Astrocyte (in vitro differentiated cells and primary cell): ENCODE measurements around the gene GATA6. TPM values are rescaled to one million over a fixed set of nuclear protein-coding genes. Genes with fewer than 3 reads are reported as not detected.
"Not testable (repeated sequence)": the region's sequence is repeated elsewhere in the genome, so short reads cannot be mapped to it uniquely, and the experiment has no call there.

Experiments
- DNase-seq: peaks from one replicate; pipeline ENCODE4 v3.0.0-alpha.2; 2010; ENCODE audit warnings: low read depth
- FAIRE-seq: peaks from 2 replicates; lab custom pipeline; 2011; peaks lifted over from hg19 to GRCh38; lab: Jason Lieb, UNC
- H2AFZ ChIP-seq: 2 replicates; pipeline ENCODE4 v1.6.0; 2012; ENCODE audit warnings: low read depth, low read length, inconsistent platforms
- H3K27ac ChIP-seq: 2 replicates; pipeline ENCODE4 v1.5.1; 2011; ENCODE audit warnings: low read depth, low read length, inconsistent platforms
- H3K27me3 ChIP-seq: 2 replicates; pipeline ENCODE4 v1.6.0; 2011; ENCODE audit warnings: low read length, inconsistent platforms; ENCODE audit not compliant: insufficient read depth
- H3K36me3 ChIP-seq: 2 replicates; pipeline ENCODE4 v1.5.1; 2011; ENCODE audit warnings: low read length, inconsistent platforms; ENCODE audit not compliant: insufficient read depth
- H3K4me1 ChIP-seq: 2 replicates; pipeline ENCODE4 v1.5.1; 2011; ENCODE audit warnings: low read length, inconsistent platforms; ENCODE audit not compliant: insufficient read depth
- H3K4me2 ChIP-seq: 2 replicates; pipeline ENCODE4 v1.6.0; 2012; ENCODE audit warnings: low read length, inconsistent platforms
- H3K4me3 ChIP-seq: 2 replicates; pipeline ENCODE4 v1.5.1; 2011; ENCODE audit warnings: low read depth, mild to moderate bottlenecking, low read length, inconsistent platforms; ENCODE audit not compliant: insufficient read depth
- H3K79me2 ChIP-seq: 2 replicates; pipeline ENCODE4 v1.6.0; 2012; ENCODE audit warnings: mild to moderate bottlenecking, low read length, inconsistent platforms; ENCODE audit not compliant: insufficient read depth
- H3K9ac ChIP-seq: 2 replicates; pipeline ENCODE4 v1.6.0; 2012; ENCODE audit warnings: mild to moderate bottlenecking, low read length, inconsistent platforms
- H3K9me3 ChIP-seq: 2 replicates; pipeline ENCODE4 v1.5.1; 2012; ENCODE audit warnings: low read depth, mild to moderate bottlenecking, low read length, inconsistent platforms; ENCODE audit not compliant: insufficient read depth
- H4K20me1 ChIP-seq: 2 replicates; pipeline ENCODE4 v1.6.0; 2012; ENCODE audit warnings: low read length, inconsistent platforms; ENCODE audit not compliant: insufficient read depth
- H3K27ac Mint-ChIP-seq: one replicate; pipeline ENCODE4 v1.8.0; 2021; ENCODE audit warnings: mild to moderate bottlenecking, mixed read lengths; ENCODE audit not compliant: unreplicated experiment
- H3K27me3 Mint-ChIP-seq: one replicate; pipeline ENCODE4 v1.8.0; 2021; ENCODE audit warnings: low read depth, mixed read lengths; ENCODE audit not compliant: unreplicated experiment
- H3K36me3 Mint-ChIP-seq: one replicate; pipeline ENCODE4 v1.8.0; 2021; ENCODE audit warnings: low read depth, mixed read lengths; ENCODE audit not compliant: unreplicated experiment
- H3K4me1 Mint-ChIP-seq: one replicate; pipeline ENCODE4 v1.8.0; 2021; ENCODE audit warnings: low read depth, mixed read lengths; ENCODE audit not compliant: unreplicated experiment
- H3K4me3 Mint-ChIP-seq: one replicate; pipeline ENCODE4 v1.8.0; 2021; ENCODE audit warnings: mild to moderate bottlenecking, moderate library complexity, mixed read lengths; ENCODE audit not compliant: unreplicated experiment
- H3K9me3 Mint-ChIP-seq: one replicate; pipeline ENCODE4 v1.8.0; 2021; ENCODE audit warnings: mild to moderate bottlenecking, mixed read lengths; ENCODE audit not compliant: unreplicated experiment
- CTCF ChIP-seq: IDR thresholded peaks from 2 replicates; pipeline ENCODE4 v1.5.1; 2011; ENCODE audit warnings: low read depth, mild to moderate bottlenecking, inconsistent platforms, low read length, moderate library complexity; ENCODE audit not compliant: insufficient read depth
- EZH2 ChIP-seq: IDR thresholded peaks from 2 replicates; pipeline ENCODE4 v1.6.1; 2012; ENCODE audit warnings: mild to moderate bottlenecking, low read length, inconsistent platforms; ENCODE audit not compliant: insufficient read depth
- total RNA-seq: library from RNA; stranded (reverse); gene quantifications from 2 replicates; pipeline ENCODE4 v1.2.1, GENCODE V29; 2021

The GATA6 gene
- total RNA-seq, 1 donor from 2014 or later = 9.4 TPM

- Histone ChIP-seq H3K4me1 (peaks cover 15% of the 10 kb centered on the region), H3K36me3 (peaks cover 49% of the 10 kb centered on the region), H3K4me3 (no peak overlapping the region), H4K20me1 (peaks cover 66% of the 10 kb centered on the region), H3K27me3 (no peaks in the 10 kb centered on the region), H2AFZ (no peak overlapping the region), H3K9ac (no peak overlapping the region), H3K4me2 (no peak overlapping the region), H3K27ac (no peak overlapping the region), H3K9me3 (no peaks in the 10 kb centered on the region), H3K79me2 (peaks cover 62% of the 10 kb centered on the region)
- FAIRE-seq (no peak), DNase-seq (no peak)
- Mint-ChIP-seq H3K9me3 (no peaks in the 10 kb centered on the region), H3K4me3 (no peak overlapping the region), H3K4me1 (peaks cover 9% of the 10 kb centered on the region), H3K36me3 (peaks cover 13% of the 10 kb centered on the region), H3K27ac (no peak overlapping the region), H3K27me3 (peaks cover 24% of the 10 kb centered on the region)
- TF ChIP-seq EZH2 = no peak
- TF ChIP-seq CTCF = no peak
Observed at GRCh38 chr18:22182884-22183697, 13.7 kb downstream of the GATA6 start.

- Histone ChIP-seq H3K4me3 (no peak overlapping the region), H3K27ac (no peak overlapping the region), H3K79me2 (peaks cover 62% of the 10 kb centered on the region), H3K9me3 (no peaks in the 10 kb centered on the region), H3K36me3 (peaks cover 53% of the 10 kb centered on the region), H2AFZ (no peak overlapping the region), H4K20me1 (peaks cover 66% of the 10 kb centered on the region), H3K9ac (no peak overlapping the region), H3K27me3 (no peaks in the 10 kb centered on the region), H3K4me1 (peaks cover 15% of the 10 kb centered on the region), H3K4me2 (no peak overlapping the region)
- FAIRE-seq = no peak
- H3K27me3 Mint-ChIP-seq = peaks cover 18% of the 10 kb centered on the region
- H3K4me3 Mint-ChIP-seq = no peak overlapping the region
- no peak overlapping the region for H3K27ac Mint-ChIP-seq
- no peaks in the 10 kb centered on the region for H3K9me3 Mint-ChIP-seq
- peaks cover 9% of the 10 kb centered on the region for H3K4me1 Mint-ChIP-seq
- H3K36me3 Mint-ChIP-seq = peaks cover 14% of the 10 kb centered on the region
- DNase-seq = no peak
- TF ChIP-seq CTCF (no peak), EZH2 (no peak)
Observed at GRCh38 chr18:22183698-22184170, 14.3 kb downstream of the GATA6 start.

GRCh38 chr18:22184573-22184972 lies 15.2 kb downstream of the GATA6 start:
- H3K4me2 ChIP-seq, H3K27me3 ChIP-seq, H3K9me3 Mint-ChIP-seq, DNase-seq, H3K27ac ChIP-seq, H3K9ac ChIP-seq, H3K4me3 ChIP-seq, FAIRE-seq, H3K9me3 ChIP-seq, H3K27ac Mint-ChIP-seq, H3K4me3 Mint-ChIP-seq, H2AFZ ChIP-seq: not testable (repeated sequence)
- H4K20me1 ChIP-seq = peaks cover 66% of the 10 kb centered on the region
- peaks cover 15% of the 10 kb centered on the region for H3K4me1 ChIP-seq
- Mint-ChIP-seq H3K4me1 (peaks cover 11% of the 10 kb centered on the region), H3K27me3 (peaks cover 11% of the 10 kb centered on the region), H3K36me3 (peaks cover 15% of the 10 kb centered on the region)
- H3K79me2 ChIP-seq = peaks cover 61% of the 10 kb centered on the region
- H3K36me3 ChIP-seq = peaks cover 53% of the 10 kb centered on the region
